ENCODE measurements around the gene FAM200C. TPM values are rescaled to one million over a fixed set of nuclear protein-coding genes. Genes with fewer than 3 reads are reported as not detected.

FAM200C gene
- total RNA-seq, 1 donor from 2014 or later = 6.1 TPM

DNA sequence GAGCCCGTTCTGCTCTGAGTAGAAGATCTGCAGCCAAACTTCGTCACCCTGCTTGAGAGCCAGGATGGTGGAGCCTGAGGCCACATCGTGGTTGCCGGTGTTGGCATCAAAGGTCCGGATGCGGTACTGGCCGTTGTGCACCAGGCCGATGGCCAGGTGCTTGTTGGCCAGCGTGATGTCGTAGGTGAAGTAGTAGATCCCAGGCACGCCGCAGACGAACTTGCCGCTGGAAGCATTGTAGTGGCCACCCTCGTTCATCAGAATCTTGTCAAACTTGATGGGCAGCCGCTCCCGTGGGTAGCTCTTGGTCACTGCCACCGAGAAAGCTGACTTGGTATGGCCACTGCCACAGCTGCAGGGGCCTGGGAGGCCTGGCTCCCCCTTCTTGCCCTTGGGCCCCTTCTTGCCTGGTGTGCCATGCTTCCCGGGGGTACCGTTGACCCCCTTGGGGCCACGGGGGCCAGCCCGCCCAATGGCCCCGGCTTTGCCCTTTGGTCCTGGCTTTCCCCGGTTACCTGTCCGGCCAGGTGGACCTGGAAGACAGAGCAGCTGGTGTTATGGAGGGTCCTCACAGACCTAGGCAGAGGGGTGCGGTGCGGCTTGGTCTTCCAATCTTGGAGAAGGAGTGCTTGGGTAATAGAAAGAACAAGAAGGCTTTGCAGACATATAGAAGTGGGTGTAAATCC is 50.5 kb downstream of the FAM200C start:
- intact Hi-C loops (cut with DNase I) = no loop called here
- TF ChIP-seq CTCF (IDR thresholded peaks at IDR 0.05) = no peak
- Histone ChIP-seq H3K4me1 (no peaks in the 10 kb centered on the region), H3K4me3 (no peak overlapping the region), H3K27ac (no peak overlapping the region), H3K27me3 (ENCODE audit: low read depth) (no peaks in the 10 kb centered on the region), H3K36me3 (no peaks in the 10 kb centered on the region), H3K9me3 (no peaks in the 10 kb centered on the region)
- no peak for ATAC-seq
- DNase-seq = no peak

- H3K4me1 ChIP-seq = no peaks in the 10 kb centered on the region
- intact Hi-C loops (cut with DNase I) = no loop called here
- H3K27ac ChIP-seq = no peak overlapping the region
- no peak overlapping the region for H3K4me3 ChIP-seq
- TF ChIP-seq CTCF (IDR thresholded peaks at IDR 0.05) = no peak
- H3K36me3 ChIP-seq = no peaks in the 10 kb centered on the region
- no peak for DNase-seq
- no peaks in the 10 kb centered on the region for H3K27me3 ChIP-seq (ENCODE audit: low read depth)
- no peak for ATAC-seq
- H3K9me3 ChIP-seq = no peaks in the 10 kb centered on the region
Measured at GRCh38 chr5:160348080-160348479, 51.8 kb downstream of the FAM200C start.

DNA sequence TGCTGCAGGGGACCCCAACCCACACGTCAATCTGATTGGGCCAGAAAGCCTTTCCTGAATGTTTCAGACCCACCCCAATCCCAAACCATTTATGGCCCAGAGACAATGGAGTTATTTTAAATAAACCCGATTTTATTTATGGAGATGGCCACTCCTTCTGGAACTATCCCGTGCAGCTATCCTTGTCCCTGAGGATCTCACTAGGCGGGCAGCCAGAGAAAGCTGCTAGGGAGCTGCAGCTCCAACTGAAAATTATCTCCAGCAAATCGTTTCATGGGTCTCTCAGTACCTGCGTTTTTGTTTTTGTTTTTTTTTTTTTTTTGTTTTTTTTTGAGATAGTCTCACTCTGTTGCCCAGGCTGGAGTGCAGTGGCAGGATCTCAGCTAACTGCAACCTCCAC is 52.4 kb downstream of the FAM200C start:
- intact Hi-C loops (cut with DNase I) = no loop called here
- no peaks in the 10 kb centered on the region for H3K27me3 ChIP-seq (ENCODE audit: low read depth)
- H3K36me3 ChIP-seq = no peaks in the 10 kb centered on the region
- no peak for DNase-seq
- TF ChIP-seq CTCF (IDR thresholded peaks at IDR 0.05) = no peak
- no peak for ATAC-seq
- no peaks in the 10 kb centered on the region for H3K4me1 ChIP-seq
- H3K4me3 ChIP-seq = no peak overlapping the region
- H3K9me3 ChIP-seq = no peaks in the 10 kb centered on the region
- H3K27ac ChIP-seq = no peak overlapping the region

Other genes starting within 250 kb of the FAM200C start
- gene FABP6, start 170.5 kb downstream of the FAM200C start, total RNA-seq = 4.9 TPM
- gene CCNJL, start 87.5 kb downstream of the FAM200C start, total RNA-seq = 15.5 TPM
- gene C1QTNF2, start 29.4 kb downstream of the FAM200C start, total RNA-seq = 1.6 TPM
- gene SLU7, start 19.0 kb upstream of the FAM200C start, total RNA-seq = 55.1 TPM
- gene PTTG1, start 21.8 kb upstream of the FAM200C start, total RNA-seq = 9.1 TPM

Measured in lower lobe of right lung (tissue), 2 donors.